ENCODE results near the gene PTPRN2.
"Not testable (repeated sequence)": the region's sequence is repeated elsewhere in the genome, so short reads cannot be mapped to it uniquely, and the experiment has no call there.

PTPRN2 gene

GRCh38 chr7:158209435-158209834 lies 378.2 kb downstream of the PTPRN2 start:
- Mint-ChIP-seq H3K9me3 (peaks cover 19% of the 10 kb centered on the region), H3K36me3 (ENCODE audit: low read depth) (no peaks in the 10 kb centered on the region), H3K4me3 (no peak overlapping the region), H3K27me3 (peaks cover 7% of the 10 kb centered on the region), H3K27ac (no peak overlapping the region), H3K4me1 (ENCODE audit: low read depth) (no peaks in the 10 kb centered on the region)

GRCh38 chr7:158206341-158206740 lies 381.3 kb downstream of the PTPRN2 start:
- H3K4me1 Mint-ChIP-seq (ENCODE audit: low read depth), result no peaks in the 10 kb centered on the region
- peaks cover 23% of the 10 kb centered on the region for H3K27me3 Mint-ChIP-seq

GRCh38 chr7:158204453-158204852 lies 383.2 kb downstream of the PTPRN2 start:
- no peak overlapping the region for H3K27ac Mint-ChIP-seq
- H3K27me3 Mint-ChIP-seq, result peaks cover 26% of the 10 kb centered on the region
- no peaks in the 10 kb centered on the region for H3K36me3 Mint-ChIP-seq (ENCODE audit: low read depth)
- H3K9me3 Mint-ChIP-seq, result peaks cover 10% of the 10 kb centered on the region
- no peak overlapping the region for H3K4me3 Mint-ChIP-seq
- H3K4me1 Mint-ChIP-seq (ENCODE audit: low read depth), result no peaks in the 10 kb centered on the region

More at GRCh38 chr7:158206341-158206740, 381.3 kb downstream of the PTPRN2 start:
- no peak overlapping the region for H3K4me3 Mint-ChIP-seq
- H3K27ac Mint-ChIP-seq, result no peak overlapping the region
- no peaks in the 10 kb centered on the region for H3K36me3 Mint-ChIP-seq (ENCODE audit: low read depth)
- H3K9me3 Mint-ChIP-seq, result peaks cover 9% of the 10 kb centered on the region

GRCh38 chr7:158203948-158204347 lies 383.7 kb downstream of the PTPRN2 start:
- not testable (repeated sequence) for H3K27ac Mint-ChIP-seq; H3K4me3 Mint-ChIP-seq; H3K9me3 Mint-ChIP-seq; H3K4me1 Mint-ChIP-seq (ENCODE audit: low read depth); H3K36me3 Mint-ChIP-seq (ENCODE audit: low read depth)
- H3K27me3 Mint-ChIP-seq, result peaks cover 26% of the 10 kb centered on the region

- no peaks in the 10 kb centered on the region for H3K4me1 Mint-ChIP-seq (ENCODE audit: low read depth)
- H3K9me3 Mint-ChIP-seq, result peaks cover 18% of the 10 kb centered on the region
- no peaks in the 10 kb centered on the region for H3K36me3 Mint-ChIP-seq (ENCODE audit: low read depth)
Observed at GRCh38 chr7:158194365-158194900, 393.2 kb downstream of the PTPRN2 start.

GRCh38 chr7:158193446-158193845 lies 394.2 kb downstream of the PTPRN2 start:
- Mint-ChIP-seq H3K9me3 (peaks cover 18% of the 10 kb centered on the region), H3K4me1 (ENCODE audit: low read depth) (no peaks in the 10 kb centered on the region), H3K27ac (no peak overlapping the region), H3K4me3 (no peak overlapping the region), H3K27me3 (no peaks in the 10 kb centered on the region), H3K36me3 (ENCODE audit: low read depth) (no peaks in the 10 kb centered on the region)

More at GRCh38 chr7:158194365-158194900, 393.2 kb downstream of the PTPRN2 start:
- Mint-ChIP-seq H3K27ac (no peak overlapping the region), H3K4me3 (no peak overlapping the region), H3K27me3 (no peaks in the 10 kb centered on the region)

GRCh38 chr7:158192956-158193355 lies 394.7 kb downstream of the PTPRN2 start:
- peaks cover 13% of the 10 kb centered on the region for H3K9me3 Mint-ChIP-seq

GRCh38 chr7:158192184-158192835 lies 395.3 kb downstream of the PTPRN2 start:
- H3K36me3 Mint-ChIP-seq (ENCODE audit: low read depth), result no peaks in the 10 kb centered on the region
- no peak overlapping the region for H3K27ac Mint-ChIP-seq
- H3K9me3 Mint-ChIP-seq, result peaks cover 13% of the 10 kb centered on the region
- no peak overlapping the region for H3K4me3 Mint-ChIP-seq
- no peaks in the 10 kb centered on the region for H3K27me3 Mint-ChIP-seq
- H3K4me1 Mint-ChIP-seq (ENCODE audit: low read depth), result no peaks in the 10 kb centered on the region

More at GRCh38 chr7:158192956-158193355, 394.7 kb downstream of the PTPRN2 start:
- Mint-ChIP-seq H3K27me3 (no peaks in the 10 kb centered on the region), H3K4me3 (no peak overlapping the region), H3K27ac (no peak overlapping the region), H3K4me1 (ENCODE audit: low read depth) (no peaks in the 10 kb centered on the region), H3K36me3 (ENCODE audit: low read depth) (no peaks in the 10 kb centered on the region)

GRCh38 chr7:158191671-158192070 lies 396.0 kb downstream of the PTPRN2 start:
- H3K4me3 Mint-ChIP-seq, result no peak overlapping the region
- H3K36me3 Mint-ChIP-seq (ENCODE audit: low read depth), result no peaks in the 10 kb centered on the region
- H3K9me3 Mint-ChIP-seq, result peaks cover 10% of the 10 kb centered on the region
- H3K27me3 Mint-ChIP-seq, result no peaks in the 10 kb centered on the region
- no peak overlapping the region for H3K27ac Mint-ChIP-seq
- no peaks in the 10 kb centered on the region for H3K4me1 Mint-ChIP-seq (ENCODE audit: low read depth)

- no peak overlapping the region for H3K4me3 Mint-ChIP-seq
- H3K27ac Mint-ChIP-seq, result no peak overlapping the region
- peaks cover 2% of the 10 kb centered on the region for H3K27me3 Mint-ChIP-seq
- H3K36me3 Mint-ChIP-seq (ENCODE audit: low read depth), result no peaks in the 10 kb centered on the region
- H3K9me3 Mint-ChIP-seq, result peaks cover 6% of the 10 kb centered on the region
- H3K4me1 Mint-ChIP-seq (ENCODE audit: low read depth), result no peaks in the 10 kb centered on the region
Observed at GRCh38 chr7:158190756-158191155, 396.9 kb downstream of the PTPRN2 start.

- Mint-ChIP-seq H3K4me3 (no peak overlapping the region), H3K36me3 (ENCODE audit: low read depth) (no peaks in the 10 kb centered on the region), H3K27ac (no peak overlapping the region), H3K4me1 (ENCODE audit: low read depth) (no peaks in the 10 kb centered on the region), H3K27me3 (peaks cover 9% of the 10 kb centered on the region), H3K9me3 (no peaks in the 10 kb centered on the region)
Observed at GRCh38 chr7:158188676-158189075, 398.9 kb downstream of the PTPRN2 start.

- no peaks in the 10 kb centered on the region for H3K36me3 Mint-ChIP-seq (ENCODE audit: low read depth)
- H3K27me3 Mint-ChIP-seq, result peaks cover 9% of the 10 kb centered on the region
- H3K27ac Mint-ChIP-seq, result no peak overlapping the region
- H3K4me1 Mint-ChIP-seq (ENCODE audit: low read depth), result no peaks in the 10 kb centered on the region
- peaks cover 4% of the 10 kb centered on the region for H3K9me3 Mint-ChIP-seq
- H3K4me3 Mint-ChIP-seq, result no peak overlapping the region
Observed at GRCh38 chr7:158187694-158187994, 400.0 kb downstream of the PTPRN2 start.

- H3K9me3 Mint-ChIP-seq, result peaks cover 8% of the 10 kb centered on the region
- H3K27me3 Mint-ChIP-seq, result peaks cover 9% of the 10 kb centered on the region
- no peak overlapping the region for H3K27ac Mint-ChIP-seq
- no peaks in the 10 kb centered on the region for H3K4me1 Mint-ChIP-seq (ENCODE audit: low read depth)
- no peak overlapping the region for H3K4me3 Mint-ChIP-seq
- H3K36me3 Mint-ChIP-seq (ENCODE audit: low read depth), result no peaks in the 10 kb centered on the region
Observed at GRCh38 chr7:158186864-158187693, 400.5 kb downstream of the PTPRN2 start.

GRCh38 chr7:158186406-158186805 lies 401.2 kb downstream of the PTPRN2 start:
- Mint-ChIP-seq H3K4me1 (ENCODE audit: low read depth) (no peaks in the 10 kb centered on the region), H3K27me3 (peaks cover 9% of the 10 kb centered on the region), H3K4me3 (no peak overlapping the region), H3K9me3 (peaks cover 10% of the 10 kb centered on the region), H3K27ac (no peak overlapping the region), H3K36me3 (ENCODE audit: low read depth) (no peaks in the 10 kb centered on the region)

GRCh38 chr7:158185653-158186052 lies 402.0 kb downstream of the PTPRN2 start:
- H3K4me1 Mint-ChIP-seq (ENCODE audit: low read depth), result no peaks in the 10 kb centered on the region
- no peak overlapping the region for H3K27ac Mint-ChIP-seq
- peaks cover 10% of the 10 kb centered on the region for H3K9me3 Mint-ChIP-seq
- H3K36me3 Mint-ChIP-seq (ENCODE audit: low read depth), result no peaks in the 10 kb centered on the region
- H3K4me3 Mint-ChIP-seq, result no peak overlapping the region
- H3K27me3 Mint-ChIP-seq, result peaks cover 9% of the 10 kb centered on the region
